PFSK-1 (cell line): ENCODE data around the gene SAG.

Experiments used
- FOXP2 ChIP-seq: optimal IDR thresholded peaks from 2 replicates; pipeline ENCODE3; 2011; ENCODE audit warnings: borderline replicate concordance, control low read depth, inconsistent platforms; ENCODE audit not compliant: insufficient read depth; ENCODE audit errors: extremely low read length, extremely low read depth
- POLR2AphosphoS5 ChIP-seq: IDR thresholded peaks from 2 replicates; pipeline ENCODE4 v1.6.1; 2012; ENCODE audit warnings: low read depth, mild to moderate bottlenecking, control low read depth, low read length, moderate library complexity
- SIN3A ChIP-seq: IDR thresholded peaks from 2 replicates; pipeline ENCODE4 v1.6.1; 2012; ENCODE audit warnings: mild to moderate bottlenecking, low read length, moderate library complexity, borderline replicate concordance; ENCODE audit not compliant: insufficient read depth
- TAF1 ChIP-seq: IDR thresholded peaks from 2 replicates; pipeline ENCODE4 v1.6.1; 2012; ENCODE audit warnings: low read length, control low read depth, borderline replicate concordance; ENCODE audit not compliant: insufficient read depth
- TF ChIP-seq, protein P1 (sequence below), 2 experiments: IDR thresholded peaks; 2 replicates each; pipeline versions ENCODE4 v1.6.1 to v1.8.0; 2011 to 2012; ENCODE audit warnings: low read depth in 2 of 2, low read length in 2 of 2, control low read depth in 1 of 2, inconsistent platforms in 1 of 2, mild to moderate bottlenecking in 1 of 2, moderate library complexity in 1 of 2; ENCODE audit not compliant: insufficient read depth in 1 of 2

DNA sequence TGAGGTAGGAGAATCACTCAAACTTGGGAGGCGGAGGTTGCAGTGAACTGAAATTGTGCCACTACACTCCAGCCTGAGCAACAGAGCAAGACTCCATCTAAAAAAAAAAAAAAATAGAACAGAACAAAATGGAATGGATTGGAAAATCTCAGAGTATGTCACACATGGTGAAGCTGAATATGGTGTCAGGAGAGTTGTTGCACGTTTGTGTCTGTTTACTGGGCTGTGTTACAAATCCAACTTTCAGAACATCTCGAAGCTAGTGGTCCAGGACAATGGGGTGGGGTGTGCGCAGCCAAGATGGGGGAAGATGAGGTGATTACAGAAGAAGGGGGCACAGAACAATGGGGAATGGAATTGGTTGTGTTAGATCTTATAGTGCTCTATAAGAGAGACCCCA, 17.6 kb downstream of the SAG start:
- TF ChIP-seq POLR2AphosphoS5 (no peak), FOXP2 (no peak), TAF1 (no peak), SIN3A (no peak)
- TF ChIP-seq, protein P1, sequence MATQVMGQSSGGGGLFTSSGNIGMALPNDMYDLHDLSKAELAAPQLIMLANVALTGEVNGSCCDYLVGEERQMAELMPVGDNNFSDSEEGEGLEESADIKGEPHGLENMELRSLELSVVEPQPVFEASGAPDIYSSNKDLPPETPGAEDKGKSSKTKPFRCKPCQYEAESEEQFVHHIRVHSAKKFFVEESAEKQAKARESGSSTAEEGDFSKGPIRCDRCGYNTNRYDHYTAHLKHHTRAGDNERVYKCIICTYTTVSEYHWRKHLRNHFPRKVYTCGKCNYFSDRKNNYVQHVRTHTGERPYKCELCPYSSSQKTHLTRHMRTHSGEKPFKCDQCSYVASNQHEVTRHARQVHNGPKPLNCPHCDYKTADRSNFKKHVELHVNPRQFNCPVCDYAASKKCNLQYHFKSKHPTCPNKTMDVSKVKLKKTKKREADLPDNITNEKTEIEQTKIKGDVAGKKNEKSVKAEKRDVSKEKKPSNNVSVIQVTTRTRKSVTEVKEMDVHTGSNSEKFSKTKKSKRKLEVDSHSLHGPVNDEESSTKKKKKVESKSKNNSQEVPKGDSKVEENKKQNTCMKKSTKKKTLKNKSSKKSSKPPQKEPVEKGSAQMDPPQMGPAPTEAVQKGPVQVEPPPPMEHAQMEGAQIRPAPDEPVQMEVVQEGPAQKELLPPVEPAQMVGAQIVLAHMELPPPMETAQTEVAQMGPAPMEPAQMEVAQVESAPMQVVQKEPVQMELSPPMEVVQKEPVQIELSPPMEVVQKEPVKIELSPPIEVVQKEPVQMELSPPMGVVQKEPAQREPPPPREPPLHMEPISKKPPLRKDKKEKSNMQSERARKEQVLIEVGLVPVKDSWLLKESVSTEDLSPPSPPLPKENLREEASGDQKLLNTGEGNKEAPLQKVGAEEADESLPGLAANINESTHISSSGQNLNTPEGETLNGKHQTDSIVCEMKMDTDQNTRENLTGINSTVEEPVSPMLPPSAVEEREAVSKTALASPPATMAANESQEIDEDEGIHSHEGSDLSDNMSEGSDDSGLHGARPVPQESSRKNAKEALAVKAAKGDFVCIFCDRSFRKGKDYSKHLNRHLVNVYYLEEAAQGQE (IDR thresholded peaks at IDR 0.05; ENCODE audit: insufficient read depth in 1 of 2, low read depth in 2 of 2, low read length in 2 of 2) = no peak
